Loucy (cell line): Measurements from ENCODE around the gene ATP11B.

Experiments used
- H2AFZ ChIP-seq: fragments of 200-600 bp; sonication (generic); 2 replicates; pipeline ENCODE4 v1.6.0; 2016; ENCODE audit warnings: antibody characterized with exemption, mild to moderate bottlenecking, low read length, moderate library complexity
- H3F3A ChIP-seq: fragments of 200-600 bp; 2 replicates; pipeline ENCODE4 v1.6.0; 2016; ENCODE audit warnings: antibody characterized with exemption, low read depth, mild to moderate bottlenecking
- H3K27me3 ChIP-seq: fragments of 200-600 bp; sonication (generic); 2 replicates; pipeline ENCODE4 v1.6.1; 2014; ENCODE audit warnings: low read length, mild to moderate bottlenecking; ENCODE audit not compliant: insufficient read depth, poor library complexity, severe bottlenecking
- H3K36me3 ChIP-seq: fragments of 200-600 bp; sonication (generic); 2 replicates; pipeline ENCODE4 v1.6.1; 2016; ENCODE audit warnings: low read length; ENCODE audit not compliant: insufficient read depth
- H3K4me1 ChIP-seq: fragments of 200-600 bp; sonication (generic); 2 replicates; pipeline ENCODE4 v1.5.1; 2014; ENCODE audit warnings: low read length, mild to moderate bottlenecking; ENCODE audit not compliant: insufficient read depth, poor library complexity, severe bottlenecking
- H3K4me2 ChIP-seq: fragments of 200-600 bp; sonication (generic); 2 replicates; pipeline ENCODE4 v1.6.0; 2014; ENCODE audit warnings: antibody characterized with exemption, low read length, low read depth, mild to moderate bottlenecking; ENCODE audit not compliant: poor library complexity, severe bottlenecking
- H3K4me3 ChIP-seq: fragments of 200-600 bp; sonication (generic); 2 replicates; pipeline ENCODE4 v1.5.1; 2014; ENCODE audit warnings: low read length, mild to moderate bottlenecking, mixed read lengths; ENCODE audit not compliant: poor library complexity, severe bottlenecking
- H3K79me2 ChIP-seq: fragments of 200-600 bp; sonication (generic); 2 replicates; pipeline ENCODE4 v1.6.1; 2014; ENCODE audit warnings: low read length; ENCODE audit not compliant: insufficient read depth
- H3K9ac ChIP-seq: fragments of 200-600 bp; sonication (generic); 2 replicates; pipeline ENCODE4 v1.6.0; 2014; ENCODE audit warnings: mild to moderate bottlenecking, low read depth, low read length, moderate library complexity; ENCODE audit not compliant: poor library complexity, severe bottlenecking
- H3K9me2 ChIP-seq: fragments of 200-600 bp; sonication (generic); replicated peaks from 2 replicates; pipeline ENCODE4 v1.6.1; 2016; ENCODE audit warnings: low read depth, low read length, mixed read lengths
- H3K9me3 ChIP-seq: fragments of 200-600 bp; sonication (generic); 2 replicates; pipeline ENCODE4 v1.6.1; 2014; ENCODE audit warnings: mild to moderate bottlenecking, antibody characterized with exemption, low read length, low read depth; ENCODE audit not compliant: insufficient read depth
- H4K20me1 ChIP-seq: fragments of 200-600 bp; sonication (generic); 2 replicates; pipeline ENCODE4 v1.6.0; 2014; ENCODE audit warnings: antibody characterized with exemption, low read length, mild to moderate bottlenecking; ENCODE audit not compliant: insufficient read depth, poor library complexity, severe bottlenecking
- CTCF ChIP-seq: fragments of 200-600 bp; sonication (generic); conservative IDR thresholded peaks from 2 replicates; pipeline ENCODE4 v1.5.1; 2014; ENCODE audit warnings: mild to moderate bottlenecking, antibody characterized with exemption, low read length
- EZH2phosphoT487 ChIP-seq: fragments of 200-600 bp; IDR thresholded peaks from 2 replicates; pipeline ENCODE4 v1.6.1; 2018; ENCODE audit warnings: antibody characterized with exemption, mild to moderate bottlenecking, moderate library complexity, borderline replicate concordance

Gene ATP11B

GRCh38 chr3:182957226-182957625, 163.9 kb downstream of the ATP11B start:
- H3K9me2 ChIP-seq, result no peaks in the 10 kb centered on the region
- TF ChIP-seq CTCF (no peak), EZH2phosphoT487 (no peak)
- peaks cover 77% of the 10 kb centered on the region for H3K36me3 ChIP-seq
- no peaks in the 10 kb centered on the region for H3K9me3 ChIP-seq
- H3K27me3 ChIP-seq, result no peaks in the 10 kb centered on the region
- H3K9ac ChIP-seq, result no peak overlapping the region
- no peak overlapping the region for H3K4me3 ChIP-seq
- H3K79me2 ChIP-seq, result peaks cover 56% of the 10 kb centered on the region
- H3K4me2 ChIP-seq, result no peak overlapping the region
- H2AFZ ChIP-seq, result no peak overlapping the region
- no peaks in the 10 kb centered on the region for H3F3A ChIP-seq
- H4K20me1 ChIP-seq, result peaks cover 38% of the 10 kb centered on the region
- peaks cover 10% of the 10 kb centered on the region for H3K4me1 ChIP-seq

- H3K9me2 ChIP-seq, result no peaks in the 10 kb centered on the region
- no peak for TF ChIP-seq EZH2phosphoT487
- no peak for TF ChIP-seq CTCF
- no peaks in the 10 kb centered on the region for H3F3A ChIP-seq
- peaks cover 56% of the 10 kb centered on the region for H3K79me2 ChIP-seq
- H3K4me1 ChIP-seq, result peaks cover 14% of the 10 kb centered on the region
- no peak overlapping the region for H3K9ac ChIP-seq
- no peak overlapping the region for H3K4me2 ChIP-seq
- H2AFZ ChIP-seq, result no peak overlapping the region
- H3K36me3 ChIP-seq, result peaks cover 76% of the 10 kb centered on the region
- H3K4me3 ChIP-seq, result no peak overlapping the region
- H4K20me1 ChIP-seq, result peaks cover 38% of the 10 kb centered on the region
- H3K9me3 ChIP-seq, result no peaks in the 10 kb centered on the region
- H3K27me3 ChIP-seq, result no peaks in the 10 kb centered on the region
These were observed 164.5 kb downstream of the ATP11B start for GRCh38 chr3:182957676-182958266.

GRCh38 chr3:182959474-182960350, 166.4 kb downstream of the ATP11B start:
- Histone ChIP-seq H3K4me3 (no peak overlapping the region), H3K4me2 (no peak overlapping the region), H3K36me3 (peaks cover 78% of the 10 kb centered on the region), H2AFZ (no peak overlapping the region), H3K79me2 (peaks cover 74% of the 10 kb centered on the region), H3K9ac (no peak overlapping the region), H4K20me1 (peaks cover 48% of the 10 kb centered on the region), H3F3A (no peaks in the 10 kb centered on the region), H3K9me3 (no peaks in the 10 kb centered on the region), H3K27me3 (no peaks in the 10 kb centered on the region), H3K4me1 (peaks cover 14% of the 10 kb centered on the region), H3K9me2 (no peaks in the 10 kb centered on the region)
- TF ChIP-seq CTCF (no peak), EZH2phosphoT487 (no peak)
